GM11168 (cell line): ENCODE results near the gene LRRC27.

ENCODE experiments used
- in situ Hi-C: fragments of 300-500 bp; cut with MboI; formaldehyde crosslinking; loops from one replicate; pipeline ENCODE4 v1.12.0; 2022; ENCODE audit warnings: low sequenced_read_pairs; ENCODE audit not compliant: unreplicated experiment

The LRRC27 gene

DNA sequence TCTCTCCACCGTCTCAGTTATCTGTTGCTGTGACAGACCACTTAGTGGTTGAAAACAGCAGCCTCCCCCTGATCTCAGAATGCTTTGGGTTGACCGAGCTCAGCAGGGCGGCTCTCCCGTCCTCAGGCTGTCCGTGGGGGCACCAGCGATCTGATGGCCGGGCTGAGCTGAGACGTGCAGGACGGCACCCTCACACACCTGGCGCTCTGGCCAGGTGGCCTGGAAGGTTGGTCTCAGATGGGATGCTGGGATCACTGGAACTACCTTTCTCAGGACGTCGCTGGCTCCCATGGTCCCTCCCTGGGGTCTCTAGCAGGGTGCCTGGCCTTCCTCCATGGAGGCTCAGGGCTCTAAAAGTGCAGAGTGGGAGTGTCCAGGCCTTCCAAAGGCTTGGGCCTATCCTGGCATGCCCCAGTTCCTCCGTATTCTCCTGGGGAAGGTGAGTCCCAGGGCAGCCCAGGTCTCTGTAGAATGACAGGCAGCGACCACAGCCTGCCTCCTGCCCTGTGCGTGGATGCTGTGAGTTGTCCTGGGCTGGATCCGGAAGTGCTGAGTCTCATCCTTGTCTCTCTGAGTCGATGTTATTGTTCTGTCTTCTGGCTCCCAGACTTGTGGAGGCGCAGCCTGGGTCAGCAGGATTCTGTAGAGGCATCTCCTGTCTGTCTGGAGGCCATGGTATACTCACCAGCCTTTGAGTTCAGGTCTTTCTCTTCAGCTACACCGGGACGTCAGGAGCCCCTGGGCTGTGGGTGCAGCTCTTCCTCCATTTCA lies 52.8 kb downstream of the LRRC27 start:
- in situ Hi-C loops: loop anchor here (10.0 kb wide), 1 partner anchor 60 kb away; no protein-coding TSS in a partner anchor

DNA sequence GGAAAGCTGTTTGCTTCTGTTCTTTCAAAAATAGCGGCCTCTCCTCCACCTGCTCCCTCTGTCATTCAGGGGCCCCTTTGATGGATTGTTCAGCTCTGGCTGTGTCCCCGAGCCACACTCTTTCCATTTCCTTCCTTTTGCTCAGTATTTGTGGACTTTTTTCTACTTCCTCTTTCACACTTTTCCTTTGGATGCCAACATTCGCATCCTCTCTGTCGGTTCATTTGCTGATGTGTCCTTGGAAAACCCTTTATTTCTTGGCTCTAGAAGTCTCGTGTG lies 53.3 kb downstream of the LRRC27 start:
- in situ Hi-C loops: loop anchor here (10.0 kb wide), 1 partner anchor 59 kb away; no protein-coding TSS in a partner anchor

DNA sequence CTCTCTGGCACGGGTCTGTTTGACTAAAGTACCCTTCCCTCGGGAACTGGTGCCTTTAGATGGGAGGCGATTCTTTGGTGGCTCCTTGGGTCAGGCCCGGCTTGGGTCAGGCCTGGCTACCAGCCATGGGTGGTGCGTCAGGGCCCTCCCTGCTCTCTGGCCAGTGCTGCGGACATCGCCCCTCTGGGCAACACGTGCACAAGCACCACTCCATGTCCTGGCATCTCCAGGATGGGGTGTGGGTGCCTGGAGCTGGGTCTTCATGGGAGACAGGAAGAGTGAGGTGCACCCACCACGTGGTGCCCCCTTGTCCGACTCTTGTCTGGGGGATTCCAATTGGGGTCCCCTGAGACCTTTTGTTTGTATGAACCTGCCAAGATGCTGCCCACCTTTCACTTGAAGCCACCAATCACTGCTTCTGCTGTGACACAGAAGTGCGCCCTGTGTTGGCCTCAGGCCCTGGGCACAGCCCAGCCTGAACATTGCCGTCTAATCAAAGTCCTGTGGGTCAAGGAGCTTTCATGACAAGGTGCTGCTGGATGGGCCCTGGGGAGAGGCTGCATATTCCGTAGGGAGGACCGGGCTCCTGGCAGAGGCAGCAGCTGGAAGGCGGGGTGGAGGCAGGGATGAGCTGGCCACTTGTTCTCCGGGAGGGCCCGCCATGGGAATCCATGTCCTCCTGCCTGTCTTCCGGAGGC lies 53.9 kb downstream of the LRRC27 start:
- in situ Hi-C loops: loop anchor here (10.0 kb wide), 1 partner anchor 59 kb away; no protein-coding TSS in a partner anchor

DNA sequence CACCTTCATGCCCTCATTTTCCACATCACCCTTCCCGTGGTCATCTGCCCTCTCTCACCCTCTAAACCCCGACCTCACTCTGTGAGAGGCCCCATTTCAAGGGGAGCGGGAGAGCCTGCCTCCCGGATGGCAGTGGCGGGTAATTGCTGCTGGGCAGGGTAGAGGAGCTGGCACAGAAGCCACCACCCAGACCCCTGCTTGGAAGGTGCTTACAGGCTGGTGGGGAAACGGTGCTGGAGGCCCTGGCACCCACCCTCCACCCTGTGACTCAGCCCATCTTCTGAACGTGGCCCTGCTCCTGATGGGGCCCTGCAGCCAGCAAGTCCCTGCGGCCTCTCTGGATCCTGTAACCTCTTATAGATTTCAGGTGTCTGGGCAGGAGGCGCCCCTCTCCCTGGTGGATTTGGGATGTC lies 54.4 kb downstream of the LRRC27 start:
- in situ Hi-C loops: loop anchor here (10.0 kb wide), 1 partner anchor 58 kb away; no protein-coding TSS in a partner anchor

DNA sequence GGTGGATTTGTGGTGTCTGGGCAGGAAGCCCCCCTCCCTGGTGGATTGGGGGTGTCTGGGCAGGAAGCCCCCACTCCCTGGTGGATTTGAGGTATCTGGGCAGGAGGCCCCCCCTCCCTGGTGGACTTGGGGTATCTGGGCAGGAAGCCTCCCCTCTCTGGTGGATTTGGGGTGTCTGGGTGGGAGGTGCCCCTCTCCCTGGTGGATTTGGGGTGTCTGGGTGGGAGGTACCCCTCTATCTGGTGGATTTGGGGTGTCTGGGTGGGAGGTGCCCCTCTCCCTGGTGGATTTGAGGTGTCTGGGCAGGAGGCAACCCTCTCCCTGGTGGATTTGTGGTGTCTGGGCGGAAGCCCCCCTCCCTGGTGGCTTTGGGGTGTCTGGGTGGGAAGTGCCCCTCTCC lies 54.9 kb downstream of the LRRC27 start:
- in situ Hi-C loops: loop anchor here (10.0 kb wide), 1 partner anchor 58 kb away; no protein-coding TSS in a partner anchor

DNA sequence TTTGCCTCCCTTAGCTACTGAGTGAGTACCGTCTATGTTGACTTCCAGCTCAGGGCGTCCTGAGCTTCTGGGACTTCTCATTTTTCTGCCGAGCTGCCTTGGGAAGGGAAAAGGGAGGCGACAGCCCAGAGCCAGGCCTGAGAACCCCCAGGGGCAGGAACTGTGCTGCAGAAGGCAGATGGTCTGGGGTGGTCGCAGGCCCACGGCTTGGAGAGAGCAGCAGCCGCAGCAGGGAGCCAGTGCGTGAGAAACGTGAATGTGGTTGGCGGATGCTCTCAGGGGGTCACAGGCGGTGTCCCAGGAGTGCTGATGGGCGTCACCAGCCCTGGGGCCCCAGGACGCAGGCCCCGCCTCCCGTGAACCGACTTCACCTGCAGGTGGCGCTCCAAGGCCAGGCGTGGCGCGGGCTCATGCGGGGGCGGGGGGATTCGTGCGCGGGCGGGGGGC lies 55.8 kb downstream of the LRRC27 start:
- in situ Hi-C loops: loop anchor here (10.0 kb wide), 1 partner anchor 57 kb away; no protein-coding TSS in a partner anchor

DNA sequence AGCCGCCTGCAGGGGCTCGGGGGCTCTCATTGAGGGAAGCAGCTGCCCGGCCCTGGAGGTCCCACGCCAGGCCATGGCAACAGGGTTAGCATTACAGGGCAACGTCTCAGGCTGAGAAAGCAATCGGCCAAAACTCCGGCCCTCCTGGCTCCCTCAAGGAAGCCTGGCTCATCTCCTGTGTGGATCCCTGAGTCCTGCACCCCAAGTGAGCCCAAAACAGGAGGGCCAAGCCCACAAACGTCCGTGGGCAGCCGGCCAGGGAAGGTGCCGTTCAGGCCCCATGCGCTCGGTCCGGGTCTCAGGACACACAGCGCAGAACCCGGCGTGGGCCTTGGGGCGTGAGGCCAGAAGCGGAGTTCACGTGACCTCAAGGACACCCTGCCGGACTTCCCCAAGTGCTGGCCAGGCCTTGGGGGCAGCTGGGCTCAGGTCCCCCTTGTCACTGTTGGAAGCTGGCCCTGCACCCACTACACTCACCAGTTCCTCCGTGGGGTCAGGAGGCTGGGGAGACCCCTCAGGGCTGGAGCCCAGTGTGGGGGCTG lies 57.0 kb downstream of the LRRC27 start:
- in situ Hi-C loops: loop anchor here (10.0 kb wide), 1 partner anchor 56 kb away; no protein-coding TSS in a partner anchor

DNA sequence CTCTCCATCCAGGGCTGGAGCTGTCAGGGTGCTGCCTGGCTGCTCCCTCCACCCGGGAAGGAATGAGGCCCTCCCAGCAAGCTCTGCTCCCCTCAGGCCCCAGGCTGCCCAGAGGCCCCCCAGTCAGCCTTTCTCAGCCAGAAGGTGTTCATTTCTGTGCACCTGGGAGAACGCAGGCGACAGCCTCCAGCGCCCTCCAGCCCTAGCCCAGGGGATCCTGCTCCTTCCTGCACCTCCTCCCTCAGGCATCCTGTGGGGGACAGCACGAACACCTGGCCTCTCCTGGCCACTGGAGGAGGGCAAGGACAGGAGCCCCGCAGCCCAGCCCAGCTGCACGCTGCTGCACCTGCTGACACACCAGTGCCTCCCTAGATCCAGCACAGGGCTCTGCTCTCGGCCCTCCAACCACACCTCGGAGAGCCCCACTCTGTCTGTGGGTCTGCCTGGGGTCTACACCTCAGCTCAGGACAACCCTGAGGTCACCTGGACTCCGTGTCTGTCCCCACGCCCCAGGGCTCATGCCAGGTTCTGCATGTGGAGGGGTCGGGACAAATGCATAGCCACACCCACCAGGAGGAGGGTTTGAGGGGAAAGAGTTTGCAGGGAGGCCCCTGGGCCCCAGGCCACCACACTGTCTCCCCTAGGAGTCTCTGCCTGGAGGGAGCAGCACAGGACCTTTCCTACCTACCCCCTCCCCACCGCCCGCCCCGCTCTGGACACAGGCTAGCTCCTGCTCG lies 57.6 kb downstream of the LRRC27 start:
- in situ Hi-C loops: loop anchor here (10.0 kb wide), 1 partner anchor 55 kb away; no protein-coding TSS in a partner anchor

DNA sequence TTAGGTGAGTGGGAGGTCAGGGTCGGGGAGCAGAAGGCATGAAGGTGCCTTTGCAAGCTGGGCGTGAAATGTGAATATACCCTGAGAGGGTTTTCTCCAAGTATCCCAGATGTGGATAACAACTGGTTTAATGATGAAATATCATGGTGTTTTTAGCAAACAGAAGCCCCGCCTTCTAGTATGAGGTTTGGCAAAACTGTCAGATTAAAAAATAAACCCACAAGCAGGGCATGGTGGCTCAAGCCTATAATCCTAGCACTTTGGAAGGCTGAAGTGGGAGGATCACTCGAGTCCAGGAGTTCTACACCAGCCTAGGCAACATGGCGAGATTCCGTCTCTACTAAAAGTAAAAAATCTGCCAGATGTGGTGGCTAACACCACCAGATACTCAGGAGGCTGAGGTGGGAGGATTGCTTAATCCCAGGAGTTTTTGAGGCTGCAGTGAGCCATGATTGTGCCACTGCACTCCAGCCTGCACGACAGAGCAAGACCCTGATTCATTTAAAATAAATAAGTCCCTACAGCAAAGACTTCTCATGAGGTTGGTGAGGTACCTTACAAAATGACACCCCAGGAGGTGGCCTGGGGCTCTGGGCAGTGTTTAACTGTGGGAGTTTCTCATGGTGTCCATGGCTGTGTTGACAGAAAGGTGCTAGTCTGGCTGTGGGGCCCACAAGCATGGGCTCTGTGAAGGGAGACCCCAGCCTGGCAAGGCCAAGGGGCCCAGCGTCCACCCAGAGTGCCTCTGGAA lies 58.4 kb downstream of the LRRC27 start:
- in situ Hi-C loops: no loop called here

DNA sequence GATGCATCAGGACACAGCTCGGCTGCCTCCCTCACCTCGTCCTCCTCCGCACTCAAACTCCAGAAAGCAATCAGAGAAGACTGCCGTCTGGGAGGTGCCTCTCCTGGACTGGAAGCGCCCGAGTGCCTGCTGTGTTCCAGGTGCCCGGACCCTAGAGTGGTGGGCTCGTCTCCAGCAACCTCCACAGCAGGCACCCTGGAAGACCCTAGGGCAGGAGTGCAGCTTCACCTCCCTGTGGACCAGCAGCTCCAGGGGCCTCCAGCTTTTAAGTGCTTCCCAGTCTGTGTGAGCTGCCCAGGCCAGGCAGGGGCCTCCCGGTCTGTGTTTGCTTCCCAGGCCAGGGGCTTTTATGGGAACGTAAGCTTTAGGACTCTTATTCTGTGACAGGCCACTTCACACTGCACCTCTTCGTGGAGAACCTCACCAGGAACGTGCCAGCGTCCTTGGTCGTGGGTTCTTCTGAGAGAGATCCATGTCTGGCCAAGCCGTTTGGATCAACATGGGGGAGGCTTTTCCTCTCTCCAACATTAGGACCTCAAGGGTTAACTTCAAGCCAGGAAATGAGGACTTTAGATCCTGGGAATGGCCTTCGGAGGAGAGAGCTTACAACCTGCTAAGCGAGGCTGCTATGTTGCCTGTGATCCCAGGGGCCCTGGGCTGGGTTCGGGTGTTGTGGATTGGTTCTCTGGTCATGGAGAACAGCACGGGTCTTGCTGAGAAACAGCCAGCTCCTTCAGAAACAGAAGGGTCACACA lies 59.1 kb downstream of the LRRC27 start:
- in situ Hi-C loops: no loop called here

DNA sequence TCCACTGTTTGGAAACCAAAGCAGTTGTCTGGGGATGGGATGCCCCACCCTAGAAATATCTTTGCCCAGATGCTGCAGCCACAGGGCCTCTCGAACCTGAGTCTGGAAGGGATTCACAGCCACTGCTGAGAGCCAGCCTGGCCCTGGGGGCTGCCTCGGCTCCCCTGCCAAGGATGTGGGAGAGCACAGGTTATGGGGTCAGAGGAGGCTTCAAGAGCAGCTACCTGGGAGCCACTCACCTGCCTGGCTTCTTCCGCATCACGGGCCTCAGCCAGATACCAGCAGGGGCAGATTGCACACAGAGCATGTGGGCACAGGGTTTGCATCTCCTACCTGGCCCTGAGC lies 59.7 kb downstream of the LRRC27 start:
- in situ Hi-C loops: no loop called here

DNA sequence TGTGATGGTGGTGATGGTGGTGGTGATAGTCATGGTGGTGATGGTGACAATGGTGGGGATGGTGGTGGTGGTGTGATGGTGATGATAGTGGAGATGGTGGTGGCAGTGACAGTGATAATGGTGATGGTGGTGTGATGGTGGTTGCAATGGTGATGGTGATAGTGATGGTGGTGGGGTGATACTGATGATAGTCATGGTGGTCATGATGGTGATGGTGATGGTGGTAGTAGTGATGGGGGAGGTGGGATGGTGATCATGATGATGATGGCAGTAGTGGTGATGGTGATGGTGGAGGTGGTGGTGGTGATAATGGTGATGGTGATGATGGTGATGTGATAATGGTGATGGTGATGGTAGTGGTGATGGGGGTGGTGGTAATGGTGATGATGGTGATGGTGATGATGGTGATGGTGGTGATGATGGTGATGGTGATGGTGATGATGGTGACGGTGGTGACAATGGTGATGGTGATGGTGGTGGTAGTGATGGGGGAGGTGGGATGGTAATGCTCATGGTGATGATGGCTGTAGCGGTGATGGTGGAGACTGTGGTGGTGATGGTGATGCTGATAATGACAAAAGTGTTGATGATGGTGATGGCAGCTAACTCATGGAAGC lies 60.3 kb downstream of the LRRC27 start:
- in situ Hi-C loops: no loop called here

DNA sequence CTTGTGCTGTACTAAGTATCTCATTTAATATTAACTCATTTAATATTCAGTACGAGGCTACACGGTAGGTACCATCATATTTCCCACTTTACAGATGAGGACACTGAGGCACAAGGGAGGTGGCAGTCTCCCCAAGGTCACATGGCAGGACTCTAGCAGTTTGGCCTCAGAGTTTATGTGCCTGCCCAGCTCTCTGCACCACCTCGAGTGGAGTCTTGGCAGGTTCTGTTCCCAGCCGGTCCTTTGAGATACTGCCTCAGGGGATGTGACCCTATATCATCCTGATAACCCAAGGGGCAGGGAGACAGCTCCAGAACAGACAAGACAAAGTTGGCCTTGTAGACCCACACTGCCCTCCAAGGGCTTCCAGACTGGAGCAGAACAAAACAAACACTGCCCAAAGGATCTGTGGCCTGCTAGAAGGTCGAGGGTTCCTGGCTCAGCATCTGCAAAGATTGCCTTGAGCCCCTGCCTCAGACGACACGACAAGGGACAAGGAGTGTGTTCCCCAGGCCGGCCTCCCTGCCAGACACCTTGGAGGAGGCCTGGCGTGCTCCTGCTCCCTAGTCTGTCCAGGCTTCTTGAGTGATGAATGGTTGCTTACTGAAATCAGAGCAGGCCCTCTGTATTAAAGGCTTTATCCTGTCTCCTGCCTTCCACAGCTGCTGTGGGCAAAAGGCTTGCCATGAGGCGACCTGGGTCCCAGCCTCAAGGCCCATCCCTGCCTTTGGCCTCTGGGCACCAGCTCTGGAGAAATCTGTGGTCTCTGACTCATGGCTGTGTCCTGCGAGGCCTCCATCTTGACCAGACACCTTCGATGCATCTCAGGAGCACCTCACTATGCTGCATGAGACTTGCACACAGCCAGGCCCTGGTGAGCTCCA lies 61.1 kb downstream of the LRRC27 start:
- in situ Hi-C loops: no loop called here

DNA sequence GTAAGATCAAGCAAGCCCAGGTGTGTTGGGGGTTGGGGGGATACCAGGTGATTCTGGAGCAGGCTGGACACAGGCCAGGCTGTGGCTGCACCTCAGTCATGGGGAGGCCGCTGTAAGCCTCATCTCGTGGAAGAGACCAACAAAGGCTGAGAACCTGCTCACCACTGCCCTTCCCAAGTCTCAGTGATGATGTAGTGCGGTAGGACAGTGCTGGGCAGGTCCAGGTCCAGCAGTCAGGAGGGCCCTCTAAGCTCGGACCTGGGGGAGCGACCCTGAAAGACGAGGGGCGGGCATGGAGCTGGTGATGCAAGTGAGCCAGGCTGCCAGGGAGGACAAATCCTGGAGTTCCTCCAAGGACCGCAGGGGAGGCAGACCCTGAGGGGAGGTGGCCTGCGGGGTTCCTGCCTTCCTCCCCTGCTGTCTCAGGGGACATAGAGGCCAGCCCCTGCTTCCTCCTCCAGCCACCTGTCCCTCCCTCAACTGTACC lies 61.7 kb downstream of the LRRC27 start:
- in situ Hi-C loops: no loop called here

DNA sequence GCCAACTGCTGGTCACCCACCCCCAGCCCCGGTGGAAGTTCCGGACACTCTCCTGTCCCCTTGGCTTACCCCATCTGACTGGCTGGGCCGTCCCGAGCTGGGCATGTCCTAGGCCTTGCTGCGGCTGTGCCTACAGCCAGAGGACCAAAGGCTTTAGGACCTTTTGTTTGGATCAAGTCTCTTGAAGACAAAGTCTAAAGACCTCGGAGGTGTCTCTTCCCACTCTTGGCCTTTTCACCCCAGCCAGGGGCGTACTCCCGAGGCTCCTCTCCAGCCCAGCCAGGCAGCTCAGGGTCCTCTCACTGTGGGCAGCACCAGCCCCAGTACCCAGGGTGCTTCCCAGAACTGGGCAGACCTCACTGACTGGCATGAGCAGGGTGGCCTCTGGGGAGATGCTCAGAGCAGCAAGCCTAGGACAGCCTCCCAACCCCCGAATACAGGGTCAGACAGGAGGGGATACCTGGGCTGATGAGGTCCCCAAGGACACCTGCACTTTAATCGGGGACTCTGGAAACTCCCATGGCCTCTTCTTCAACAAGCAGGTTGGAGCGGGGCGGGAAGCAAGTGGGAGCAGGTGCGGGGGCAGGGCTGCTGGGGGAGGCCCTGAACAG lies 62.3 kb downstream of the LRRC27 start:
- in situ Hi-C loops: no loop called here

DNA sequence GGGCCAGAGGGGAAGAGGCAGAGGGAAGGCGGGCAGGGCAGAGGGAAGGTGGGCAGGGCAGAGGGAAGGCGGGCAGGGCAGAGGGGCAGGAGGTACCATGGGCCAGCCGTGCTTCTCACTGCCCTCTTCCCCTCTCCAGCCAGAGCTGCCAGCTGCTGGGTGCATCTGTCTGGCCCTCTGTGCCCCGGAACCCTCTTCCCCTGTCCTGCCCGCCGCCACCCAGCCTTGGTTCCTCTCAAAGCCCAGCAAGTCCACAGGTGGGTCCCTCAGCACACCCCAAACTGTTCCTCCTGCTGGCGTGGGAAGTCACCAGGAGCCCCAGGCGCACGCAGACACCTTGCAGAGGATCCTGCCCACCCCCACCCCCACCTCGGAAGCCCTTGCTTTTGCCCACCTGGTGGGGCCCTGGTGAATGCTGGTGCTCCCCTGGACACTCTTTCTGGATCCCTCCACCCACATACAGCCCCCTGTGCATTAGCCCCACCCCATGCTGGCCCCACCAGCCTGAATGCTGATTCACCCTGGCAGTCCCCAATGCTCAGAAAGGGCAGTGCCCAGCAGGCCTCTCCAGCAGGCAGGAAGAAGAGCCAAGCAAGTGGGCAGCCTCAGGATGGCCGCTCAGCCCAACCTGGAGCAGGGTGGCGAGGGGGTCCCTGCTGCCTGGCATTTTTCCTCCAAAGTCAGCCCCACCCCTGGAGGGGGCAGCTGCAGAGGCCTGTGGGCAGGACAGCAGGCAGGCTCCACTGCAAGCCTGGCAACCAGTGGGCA lies 63.1 kb downstream of the LRRC27 start:
- in situ Hi-C loops: no loop called here
